ENCODE results near the gene MAGI2.

GRCh38 chr7:79079919-79080554 is 373.4 kb downstream of the MAGI2 start:
- TF ChIP-seq POLR2A (IDR thresholded peaks at IDR 0.05; ENCODE audit: low read length) (no peak), GATA1 (IDR thresholded peaks at IDR 0.05; ENCODE audit: low read depth, low read length) (no peak)
